ENCODE data around the gene BAIAP2L1.

DNA sequence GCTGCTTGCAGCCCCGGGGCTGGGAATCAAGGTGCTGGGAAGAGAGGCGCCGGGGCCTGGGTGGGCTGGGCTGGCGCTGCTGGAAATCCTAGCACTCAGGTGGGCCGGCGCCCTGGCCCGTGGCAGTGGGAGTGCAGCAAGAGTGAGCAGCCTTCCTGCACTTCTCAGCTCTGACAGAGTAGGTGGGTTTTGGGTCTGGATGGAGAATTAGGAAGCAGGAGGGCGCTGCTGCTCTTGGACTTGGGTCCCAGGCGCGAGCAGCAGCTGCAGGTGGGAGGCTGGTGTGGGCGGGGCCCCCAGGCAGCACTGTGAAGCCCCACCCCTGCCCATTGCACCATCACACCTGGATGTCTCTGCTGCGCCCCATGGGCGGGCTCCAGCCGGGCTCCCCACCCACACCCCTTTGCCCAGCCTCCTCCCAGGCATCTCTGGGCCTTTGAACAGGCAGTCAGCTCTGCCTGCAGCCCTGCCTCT, 113.4 kb downstream of the BAIAP2L1 start:
- TF ChIP-seq, protein P1, sequence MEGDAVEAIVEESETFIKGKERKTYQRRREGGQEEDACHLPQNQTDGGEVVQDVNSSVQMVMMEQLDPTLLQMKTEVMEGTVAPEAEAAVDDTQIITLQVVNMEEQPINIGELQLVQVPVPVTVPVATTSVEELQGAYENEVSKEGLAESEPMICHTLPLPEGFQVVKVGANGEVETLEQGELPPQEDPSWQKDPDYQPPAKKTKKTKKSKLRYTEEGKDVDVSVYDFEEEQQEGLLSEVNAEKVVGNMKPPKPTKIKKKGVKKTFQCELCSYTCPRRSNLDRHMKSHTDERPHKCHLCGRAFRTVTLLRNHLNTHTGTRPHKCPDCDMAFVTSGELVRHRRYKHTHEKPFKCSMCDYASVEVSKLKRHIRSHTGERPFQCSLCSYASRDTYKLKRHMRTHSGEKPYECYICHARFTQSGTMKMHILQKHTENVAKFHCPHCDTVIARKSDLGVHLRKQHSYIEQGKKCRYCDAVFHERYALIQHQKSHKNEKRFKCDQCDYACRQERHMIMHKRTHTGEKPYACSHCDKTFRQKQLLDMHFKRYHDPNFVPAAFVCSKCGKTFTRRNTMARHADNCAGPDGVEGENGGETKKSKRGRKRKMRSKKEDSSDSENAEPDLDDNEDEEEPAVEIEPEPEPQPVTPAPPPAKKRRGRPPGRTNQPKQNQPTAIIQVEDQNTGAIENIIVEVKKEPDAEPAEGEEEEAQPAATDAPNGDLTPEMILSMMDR (optimal IDR thresholded peaks at IDR 0.05 in 1 of 3, IDR thresholded peaks at IDR 0.05 in 1 of 3, conservative IDR thresholded peaks at IDR 0.05 in 1 of 3; ENCODE audit: extremely low read depth in 1 of 3, insufficient read depth in 2 of 3, low read length in 3 of 3) = no peak
- TF ChIP-seq EZH2 (IDR thresholded peaks at IDR 0.05; ENCODE audit: low read length) = no peak

Data from keratinocyte (primary cell).